ENCODE data around the gene MTG2.

MTG2 gene

GRCh38 chr20:62208061-62208794, 25.4 kb downstream of the MTG2 start:
- no peak for DNase-seq

DNA sequence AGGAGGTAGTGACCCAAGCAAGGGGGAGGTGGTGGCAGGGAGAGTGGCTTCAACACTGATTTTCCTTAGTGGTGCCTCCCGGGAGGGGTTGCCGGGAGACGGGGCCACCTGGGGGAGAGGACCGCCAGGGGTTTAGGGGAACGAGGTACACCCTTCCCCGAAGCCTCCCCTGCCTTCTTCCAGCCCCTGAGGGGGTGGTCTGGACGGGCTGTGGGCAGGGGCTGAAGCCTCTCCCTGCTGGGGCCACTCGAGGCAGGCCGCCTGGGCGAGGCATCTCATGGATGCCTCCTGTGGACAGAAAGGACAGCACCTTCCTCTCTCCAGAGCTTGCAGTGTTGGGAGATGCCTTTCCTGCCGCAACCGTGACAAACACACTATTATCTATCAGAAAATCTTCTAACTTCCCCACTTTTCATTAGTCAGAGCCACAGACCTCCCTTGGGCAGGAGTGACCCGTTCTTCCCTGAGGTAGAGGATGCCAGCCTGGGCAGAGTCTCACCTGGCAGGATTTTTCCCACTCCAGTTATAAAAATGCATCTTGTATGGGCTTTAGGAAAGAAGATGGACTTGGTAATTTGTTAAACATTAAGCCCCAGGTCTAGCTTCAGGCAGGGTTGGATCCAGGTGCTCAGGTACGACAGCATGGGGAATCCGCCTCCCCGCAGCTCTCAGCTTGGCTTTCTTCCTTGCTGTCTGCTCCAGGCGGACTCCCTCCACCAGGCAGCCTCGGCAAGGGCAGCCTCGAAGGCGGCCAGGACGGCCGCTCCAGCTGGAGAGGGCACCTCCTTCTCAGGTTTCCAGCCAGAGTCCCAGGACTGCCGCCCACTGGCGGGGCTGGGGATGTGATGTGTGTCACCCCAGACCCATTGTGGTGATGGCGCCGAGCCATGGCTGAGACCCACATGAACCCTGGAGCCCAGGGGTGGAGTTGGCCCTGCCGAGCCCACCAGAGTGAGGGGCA, 26.2 kb downstream of the MTG2 start:
- DNase-seq, result no peak

GRCh38 chr20:62209850-62210495, 27.1 kb downstream of the MTG2 start:
- no peak for DNase-seq

GRCh38 chr20:62210496-62210855, 27.6 kb downstream of the MTG2 start:
- DNase-seq, result no peak

GRCh38 chr20:62211216-62211615, 28.4 kb downstream of the MTG2 start:
- DNase-seq, result no peak

- DNase-seq, result no peak
Measured at GRCh38 chr20:62211769-62212288, 29.0 kb downstream of the MTG2 start.

- DNase-seq, result no peak
Measured at GRCh38 chr20:62212299-62212698, 29.5 kb downstream of the MTG2 start.

GRCh38 chr20:62214067-62214466, 31.2 kb downstream of the MTG2 start:
- no peak for DNase-seq

- no peak for DNase-seq
Measured at GRCh38 chr20:62215020-62215990, 32.5 kb downstream of the MTG2 start.

DNA sequence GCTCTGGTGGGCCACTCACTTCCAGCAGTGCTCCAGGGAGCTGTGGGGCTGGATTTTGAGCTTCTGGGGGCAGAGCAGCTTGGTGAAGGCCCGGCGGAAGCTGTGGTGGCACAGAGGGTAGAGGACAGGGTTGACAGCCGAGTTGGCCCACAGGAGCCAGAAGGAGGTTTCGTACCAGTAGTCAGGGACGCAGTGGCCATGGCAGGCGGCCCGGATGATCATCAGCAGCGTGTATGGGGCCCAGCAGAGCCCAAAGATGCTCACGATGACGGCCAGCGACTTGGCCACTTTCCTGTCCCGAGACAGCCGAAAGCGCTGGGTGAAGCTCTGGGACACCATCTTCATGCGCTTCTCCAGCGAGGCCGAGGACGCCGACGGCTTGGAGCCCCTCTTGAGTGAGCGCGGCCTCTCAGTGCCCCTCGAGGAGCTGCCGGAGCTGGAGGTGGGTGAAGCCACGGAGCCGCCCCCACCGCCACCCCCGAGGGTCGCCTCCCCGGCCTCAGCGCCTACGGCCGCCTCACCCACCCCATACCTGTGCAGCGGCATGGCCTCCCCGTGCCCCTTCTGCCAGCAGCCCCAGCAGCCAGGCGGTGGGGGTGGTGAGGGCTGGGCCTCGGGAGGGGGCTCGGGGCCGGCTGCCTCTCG, 33.3 kb downstream of the MTG2 start:
- DNase-seq, result no peak

- no peak for DNase-seq
Measured at GRCh38 chr20:62216636-62217566, 34.1 kb downstream of the MTG2 start.

DNA sequence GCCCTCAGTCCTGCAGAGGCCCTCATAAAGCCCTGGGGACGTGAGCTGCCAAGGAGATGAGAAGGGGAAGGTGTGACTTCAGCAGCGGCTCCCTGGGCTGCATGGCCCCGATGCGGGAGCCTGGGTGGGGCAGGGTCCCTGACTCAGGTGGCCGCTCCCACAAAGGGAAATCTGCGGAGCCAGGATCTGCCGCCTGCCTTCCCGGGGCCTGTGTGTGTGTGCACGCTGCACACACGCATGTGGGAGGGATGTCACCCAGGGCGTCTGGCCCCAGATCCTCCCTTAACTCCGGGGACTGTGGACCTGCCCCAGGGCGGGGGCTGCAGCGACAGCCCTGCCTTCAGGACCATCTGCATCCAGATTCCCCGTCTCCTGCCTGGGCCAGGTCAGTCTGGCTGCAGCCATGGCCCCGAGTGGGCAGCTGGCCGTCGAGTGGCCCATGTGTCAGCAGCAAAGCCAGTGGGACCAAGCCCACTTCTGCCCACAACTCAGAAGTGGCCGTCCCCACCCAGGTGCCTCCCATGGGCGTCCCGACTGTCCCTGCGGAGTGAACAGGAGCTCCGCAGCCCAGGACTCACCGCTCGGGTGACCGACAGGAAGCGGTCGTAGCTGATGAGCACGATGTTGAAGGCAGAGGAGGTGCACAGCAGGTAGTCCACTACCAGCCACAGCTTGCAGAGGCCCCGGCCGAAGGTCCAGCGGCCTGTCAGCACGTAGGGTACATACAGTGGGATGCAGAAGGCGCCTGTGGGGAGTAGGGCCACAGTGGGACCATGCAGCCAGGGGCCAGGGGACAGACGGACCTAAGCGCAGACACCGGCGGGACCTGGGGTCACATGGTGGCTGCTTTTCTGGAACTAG, 35.3 kb downstream of the MTG2 start:
- DNase-seq, result no peak

GRCh38 chr20:62219101-62219991, 36.5 kb downstream of the MTG2 start:
- DNase-seq, result no peak

- peak; percentile 66 for DNase-seq
Measured at GRCh38 chr20:62219992-62220665, 37.3 kb downstream of the MTG2 start, which contains the start of gene HRH3. TSS of gene HRH3 (minus strand) at chr20:62220278. CDS start at chr20:62219970, 308 bp downstream.

GRCh38 chr20:62220666-62221568, 38.1 kb downstream of the MTG2 start:
- no peak for DNase-seq

DNA sequence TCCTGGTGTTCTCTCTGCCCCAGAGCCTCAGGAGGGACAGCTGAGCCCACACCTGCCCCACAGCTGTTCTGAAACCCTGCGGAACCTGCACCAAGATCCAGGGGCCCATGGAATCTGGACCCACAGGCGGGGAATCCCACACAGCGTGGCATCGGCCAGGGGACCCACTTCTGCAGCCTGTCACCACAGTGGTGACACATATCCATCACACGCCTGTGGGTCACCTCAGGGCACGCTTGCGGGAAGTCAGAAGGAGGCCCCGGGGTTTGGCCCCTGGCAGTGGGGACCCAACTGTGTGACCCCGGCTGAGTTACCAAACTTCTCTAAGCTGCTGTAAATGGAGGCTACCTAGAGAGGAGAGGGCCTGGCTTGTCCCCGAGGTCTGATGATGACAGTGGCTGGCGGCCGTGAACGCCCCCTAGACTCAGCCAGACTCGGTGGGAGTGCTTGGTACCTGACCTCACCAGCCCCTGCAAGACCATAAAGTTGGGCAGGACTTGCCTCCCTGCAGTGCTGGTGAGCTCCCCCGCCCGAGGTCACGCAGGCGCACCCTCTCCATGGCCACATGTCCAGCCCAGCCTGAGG, 39.5 kb downstream of the MTG2 start:
- no peak for DNase-seq
